Heart right ventricle (tissue), 16 donors: ENCODE data around the gene CHMP4A. TPM values are rescaled to one million over a fixed set of nuclear protein-coding genes. Genes with fewer than 3 reads are reported as not detected.
A peak's percentile ranks its signal among the peaks of the same experiment; 100 is the strongest.

Source experiments
- ATAC-seq, 8 donors: fragments of 200-7000 bp; cut with Tn5 transposase; one replicate each; pipeline ENCODE4 v1.9.1; 2020; ENCODE audit warnings: mild to moderate bottlenecking in 8 of 8, moderate library complexity in 8 of 8, moderate number of reproducible peaks in 1 of 8
- DNase-seq, 2 donors: peaks; one replicate each; pipeline ENCODE4 v3.0.0-alpha.2; 2020
- H3K27ac ChIP-seq, 10 donors: fragments of 200-600 bp; sonication (generic) in 2 of 10; one replicate each; pipeline versions ENCODE4 v1.5.0 to v1.8.0; 2020 to 2022; ENCODE audit warnings: mild to moderate bottlenecking in 3 of 10
- H3K27me3 ChIP-seq, 7 donors: fragments of 200-600 bp; one replicate each; pipeline ENCODE4 v1.8.0; 2021 to 2022; ENCODE audit warnings: mild to moderate bottlenecking in 2 of 7
- H3K36me3 ChIP-seq, 9 donors: fragments of 200-600 bp; sonication (generic) in 1 of 9; one replicate each; pipeline versions ENCODE4 v1.5.0 to v1.8.0; 2020 to 2022; ENCODE audit warnings: mild to moderate bottlenecking in 2 of 9
- H3K4me1 ChIP-seq, 9 donors: fragments of 200-600 bp; sonication (generic) in 1 of 9; one replicate each; pipeline versions ENCODE4 v1.5.0 to v1.8.0; 2020 to 2022; ENCODE audit warnings: mild to moderate bottlenecking in 4 of 9
- H3K4me3 ChIP-seq, 10 donors: fragments of 200-600 bp; sonication (generic) in 2 of 10; one replicate each; pipeline versions ENCODE4 v1.5.0 to v1.8.0; 2020 to 2022; ENCODE audit warnings: mild to moderate bottlenecking in 7 of 10, moderate library complexity in 2 of 10
- H3K9me3 ChIP-seq, 11 donors: fragments of 200-600 bp in 10 of 11; sonication (generic) in 2 of 11; one replicate each; pipeline versions ENCODE4 v1.5.0 to v1.8.0; 2013 to 2022; ENCODE audit warnings: mild to moderate bottlenecking in 2 of 11, control low read depth in 1 of 11, moderate library complexity in 1 of 11
- CTCF ChIP-seq, 9 donors: fragments of 200-600 bp; sonication (generic) in 2 of 9; IDR thresholded peaks; one replicate each; pipeline versions ENCODE4 v1.5.0 to v1.8.0; 2021 to 2022; ENCODE audit warnings: antibody characterized with exemption in 9 of 9, mild to moderate bottlenecking in 5 of 9, moderate library complexity in 1 of 9
- WGBS, 2 donors: extraction: QIAGEN DNeasy Blood & Tissue Kit; methylation state at CpG; one replicate each; pipeline ENCODE4 v1.1.7; 2013; ENCODE audit warnings: inconsistent platforms in 1 of 2; 5-methylcytosine and 5-hydroxymethylcytosine counted together
- intact Hi-C, 10 donors: fragments of 100-400 bp; cut with DNase I; formaldehyde crosslinking; loops; one replicate each; pipeline versions ENCODE4 v1.11.1 to v1.14.2; 2022
- polyA plus RNA-seq, 2 donors: library from polyadenylated mRNA; stranded (reverse); fragments of 200-250 nt; gene quantifications; one replicate each; pipeline ENCODE4 v1.2.3, GENCODE V29; 2013
- total RNA-seq, 10 donors: library from RNA; stranded (reverse); fragmentation: NEBNext Ultra II Directional in 3 of 10; extraction: Animal tissue kit (Norgen Biotek cat#: 25700) in 3 of 10; gene quantifications; one replicate each; pipeline versions ENCODE4 v1.2.1 to v1.2.4, GENCODE V29; 2021 to 2023
- donor health status: Arrhythmogenic right ventricular cardiomyopathy.
- donor health status: ischemic (EF 13 %, LVEDD 7.1; RV severe dilation, severe dysfunction).
- donor health status: healthy with polysubstance abuse.
- donor health status: DM: no; HTN: yes; CAD: no.
- donor health status: DM: no; HTN: no; CAD: no.
- donor health status: ischemic (EF 25% LVEDD 6.9; RV normal size, moderate dysfunction).
- donor health status: ischemic (EF 25% LVEDD 5.7; RV mildly dilated, moderate dysfunction).
- donor health status: healthy.
- donor health status: DM: yes; HTN: yes; CAD: no.
- donor health status: Ischemic cardiomyopathy.
- donor health status: ischemic (EF 35%, LVEDD 5.7; RV mildly dilated, moderate dysfunction).
- donor health status: nonischemic (EF 11% LVEDD 7.7; RV severe dilation, severe dysfunction).
- donor health status: DM: yes; HTN: yes; CAD: no.
- donor health status: PGD.
- donor health status: ischemic (EF 29% LVEDD 5.4; RV normal size, mild dysfunction).
- donor health status: nonischemic (EF 23%, LVEDD 6.1; RV moderate dilation, normal function).

Gene CHMP4A
- total and polyA plus RNA-seq, 12 donors: 23.4 to 80.8 (median 30.3) TPM

GRCh38 chr14:24198814-24199524 lies 14.3 kb downstream of the CHMP4A start:
- DNase-seq (no peak), ATAC-seq (no peak)
- peaks cover 0 to 43% (median 6%) of the 10 kb centered on the region in 9 donors for H3K36me3 ChIP-seq
- peaks cover 4 to 38% (median 26%) of the 10 kb centered on the region in 9 donors for H3K4me1 ChIP-seq
- WGBS, 2 donors: 84 to 86% methylated on average over 7 of the region's 7 CpGs
- intact Hi-C loops: no loop called here
- H3K27me3 ChIP-seq: no peaks in the 10 kb centered on the region
- no peak overlapping the region for H3K4me3 ChIP-seq
- TF ChIP-seq CTCF (IDR thresholded peaks at IDR 0.05): no peak
- no peak overlapping the region for H3K27ac ChIP-seq
- no peaks in the 10 kb centered on the region for H3K9me3 ChIP-seq

- peak overlapping the region in 4 of 10 donors; percentile 80 to 97 (median 92) for H3K4me3 ChIP-seq
- intact Hi-C loops: no loop called here
- H3K4me1 ChIP-seq: peaks cover 4 to 39% (median 27%) of the 10 kb centered on the region in 9 donors
- ATAC-seq (no peak), DNase-seq (no peak)
- TF ChIP-seq CTCF (IDR thresholded peaks at IDR 0.05): no peak
- H3K36me3 ChIP-seq: peaks cover 0 to 41% (median 11%) of the 10 kb centered on the region in 9 donors
- H3K27ac ChIP-seq: peak overlapping the region in 2 of 10 donors; percentile 97 to 99
- no peaks in the 10 kb centered on the region for H3K9me3 ChIP-seq
- WGBS, 2 donors: 84 to 92% methylated on average over 2 of the region's 2 CpGs
- no peaks in the 10 kb centered on the region for H3K27me3 ChIP-seq
These were observed 16.2 kb downstream of the CHMP4A start for GRCh38 chr14:24197056-24197450.

- no peaks in the 10 kb centered on the region for H3K9me3 ChIP-seq
- no peak for TF ChIP-seq CTCF (IDR thresholded peaks at IDR 0.05)
These were observed 16.9 kb downstream of the CHMP4A start for GRCh38 chr14:24196071-24197055.

More at GRCh38 chr14:24196071-24197055, 16.9 kb downstream of the CHMP4A start:
- Histone ChIP-seq H3K27ac (peak overlapping the region; percentile 92 to 100 (median 98)), H3K27me3 (no peaks in the 10 kb centered on the region), H3K4me3 (peak overlapping the region; percentile 59 to 100 (median 92)), H3K36me3 (peaks cover 0 to 42% (median 15%) of the 10 kb centered on the region in 9 donors), H3K4me1 (peaks cover 4 to 39% (median 27%) of the 10 kb centered on the region in 9 donors)
- 34 to 36% methylated on average over 33 of the region's 33 CpGs for WGBS, 2 donors
- ATAC-seq (peak in 7 of 8 donors; percentile 20 to 49 (median 37)), DNase-seq (no peak)
- intact Hi-C loops: no loop called here
